22Rv1 (cell line): ENCODE measurements around the gene STARD10.

Experiments
- H3K27ac ChIP-seq: fragments of 450-650 bp; 2 replicates; pipeline ENCODE4 v1.5.1; 2017
- ZFX ChIP-seq: fragments of 450-650 bp; IDR thresholded peaks from 2 replicates; pipeline ENCODE4 v1.6.1; 2017; ENCODE audit warnings: antibody characterized with exemption, borderline replicate concordance
- TF ChIP-seq, protein P1 (sequence below): fragments of 450-650 bp; IDR thresholded peaks from 2 replicates; pipeline ENCODE4 v1.5.1; 2017; ENCODE audit warnings: mild to moderate bottlenecking

STARD10 gene

GRCh38 chr11:72781313-72782080 is 12.3 kb downstream of the STARD10 start:
- peak overlapping the region; percentile 98 for H3K27ac ChIP-seq
- TF ChIP-seq, protein P1, sequence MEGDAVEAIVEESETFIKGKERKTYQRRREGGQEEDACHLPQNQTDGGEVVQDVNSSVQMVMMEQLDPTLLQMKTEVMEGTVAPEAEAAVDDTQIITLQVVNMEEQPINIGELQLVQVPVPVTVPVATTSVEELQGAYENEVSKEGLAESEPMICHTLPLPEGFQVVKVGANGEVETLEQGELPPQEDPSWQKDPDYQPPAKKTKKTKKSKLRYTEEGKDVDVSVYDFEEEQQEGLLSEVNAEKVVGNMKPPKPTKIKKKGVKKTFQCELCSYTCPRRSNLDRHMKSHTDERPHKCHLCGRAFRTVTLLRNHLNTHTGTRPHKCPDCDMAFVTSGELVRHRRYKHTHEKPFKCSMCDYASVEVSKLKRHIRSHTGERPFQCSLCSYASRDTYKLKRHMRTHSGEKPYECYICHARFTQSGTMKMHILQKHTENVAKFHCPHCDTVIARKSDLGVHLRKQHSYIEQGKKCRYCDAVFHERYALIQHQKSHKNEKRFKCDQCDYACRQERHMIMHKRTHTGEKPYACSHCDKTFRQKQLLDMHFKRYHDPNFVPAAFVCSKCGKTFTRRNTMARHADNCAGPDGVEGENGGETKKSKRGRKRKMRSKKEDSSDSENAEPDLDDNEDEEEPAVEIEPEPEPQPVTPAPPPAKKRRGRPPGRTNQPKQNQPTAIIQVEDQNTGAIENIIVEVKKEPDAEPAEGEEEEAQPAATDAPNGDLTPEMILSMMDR = no peak
- TF ChIP-seq ZFX = no peak

DNA sequence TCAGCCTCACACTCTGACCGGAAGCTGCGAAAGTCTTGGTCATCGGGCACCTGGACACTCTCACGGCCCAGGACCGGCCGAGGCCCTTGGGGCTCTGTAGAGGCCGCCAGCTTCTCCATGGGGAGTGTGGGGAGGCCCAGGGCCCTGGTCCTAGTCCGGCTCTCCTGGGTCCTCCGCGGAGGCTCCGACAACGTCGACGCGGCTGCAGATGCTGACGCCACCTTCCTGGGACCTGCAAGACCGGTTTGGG is 12.9 kb downstream of the STARD10 start:
- TF ChIP-seq, protein P1 = no peak
- TF ChIP-seq ZFX = no peak
- H3K27ac ChIP-seq = peak overlapping the region; percentile 98

DNA sequence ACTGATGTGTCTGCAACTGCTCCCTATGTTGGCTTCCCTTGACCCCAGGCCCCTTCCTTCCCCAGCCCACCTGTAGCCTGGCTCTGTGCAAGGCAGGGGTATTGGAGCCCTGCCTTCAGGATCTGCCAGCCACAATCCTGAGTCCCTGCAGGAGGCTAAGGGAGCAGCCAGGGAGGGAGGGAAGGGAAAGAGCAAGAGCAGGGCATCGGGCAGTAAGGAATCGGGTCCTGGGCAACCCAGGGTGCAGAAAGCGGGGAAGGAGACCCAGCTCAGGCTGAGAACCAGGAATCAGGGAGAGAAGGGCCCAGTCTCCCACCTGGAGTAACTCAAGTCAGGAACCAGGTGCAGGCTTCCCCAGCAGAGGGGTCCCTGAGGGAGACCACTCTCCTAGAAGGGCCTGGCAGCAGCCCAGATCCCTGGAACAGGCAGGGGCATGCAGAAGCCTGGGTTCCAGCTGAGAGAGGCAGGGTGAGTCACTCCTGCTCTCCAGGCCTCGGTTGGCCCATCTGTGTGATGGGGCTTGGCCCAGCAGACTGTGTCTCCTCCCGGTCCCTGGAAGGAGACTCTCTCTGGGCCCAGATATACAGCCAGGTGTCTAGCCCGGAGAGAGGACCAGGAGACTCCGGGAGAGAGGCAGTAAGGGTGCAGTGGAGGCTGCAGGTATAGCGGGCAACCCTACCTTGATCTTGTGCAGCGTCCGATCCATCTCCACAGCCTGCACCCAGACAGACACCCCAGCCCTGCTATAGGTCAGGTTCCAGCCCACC is 13.4 kb downstream of the STARD10 start:
- H3K27ac ChIP-seq = peak overlapping the region; percentile 98
- TF ChIP-seq, protein P1 = no peak
- no peak for TF ChIP-seq ZFX

GRCh38 chr11:72779495-72780128 is 14.2 kb downstream of the STARD10 start:
- no peak for TF ChIP-seq ZFX
- TF ChIP-seq, protein P1 = no peak
- H3K27ac ChIP-seq = peak overlapping the region; percentile 98

- peak overlapping the region; percentile 98 for H3K27ac ChIP-seq
- TF ChIP-seq, protein P1 = no peak
- no peak for TF ChIP-seq ZFX
Measured at GRCh38 chr11:72778535-72779494, 15.0 kb downstream of the STARD10 start.

GRCh38 chr11:72777755-72778278 is 16.0 kb downstream of the STARD10 start:
- TF ChIP-seq, protein P1 = no peak
- no peak for TF ChIP-seq ZFX
- H3K27ac ChIP-seq = peak overlapping the region; percentile 98
